ENCODE measurements around the gene SETX.

DNA sequence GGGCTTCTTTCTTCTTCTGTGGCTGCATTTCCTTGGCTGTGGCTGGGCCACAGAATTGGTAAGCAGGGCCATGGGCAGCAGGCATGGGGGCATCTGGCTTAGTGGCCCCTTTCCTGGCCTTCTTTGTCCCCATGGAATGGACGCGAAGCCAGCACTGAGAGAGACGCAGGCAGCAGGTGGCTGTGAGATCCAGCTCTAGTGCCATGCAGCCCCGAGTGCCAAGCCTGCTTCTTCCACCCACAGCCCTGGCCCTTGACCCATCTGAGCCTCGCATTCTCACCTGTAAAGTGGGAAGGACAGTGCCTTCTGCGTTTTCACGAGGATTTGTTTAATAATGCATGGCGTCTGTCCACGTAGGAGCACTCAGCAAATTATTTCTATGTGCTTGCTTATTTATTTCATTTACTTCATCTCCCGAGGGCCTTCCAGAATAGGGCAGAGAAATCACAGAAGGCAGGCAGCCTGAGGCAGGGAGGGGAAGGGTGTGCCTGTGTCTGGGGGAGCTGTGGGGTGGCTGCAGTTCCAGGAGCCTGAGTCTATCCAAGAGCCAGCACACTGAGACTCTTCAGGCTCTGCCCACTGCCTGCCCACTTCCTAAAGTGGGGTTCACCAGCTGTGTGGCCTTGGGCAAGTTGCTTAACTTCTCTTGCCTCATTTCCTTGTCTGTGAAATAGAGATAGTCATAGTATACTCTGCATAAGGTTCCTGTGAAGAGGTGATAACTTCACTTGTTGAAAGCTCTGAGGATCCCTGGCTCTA is 137.7 kb downstream of the SETX start:
- TF ChIP-seq GATA3 (IDR thresholded peaks at IDR 0.05; ENCODE audit: low read depth, low read length) (no peak), GATA2 (IDR thresholded peaks at IDR 0.05; ENCODE audit: low read depth, low read length) (no peak)
